GM19351 (cell line): ENCODE measurements around the gene BAAT.

ENCODE experiments used
- ATAC-seq: cut with Tn5 transposase; IDR thresholded peaks from one replicate; pipeline ENCODE4 v1.9.1; 2021; ENCODE audit warnings: mild to moderate bottlenecking, moderate library complexity; ENCODE audit not compliant: unreplicated experiment

The BAAT gene

DNA sequence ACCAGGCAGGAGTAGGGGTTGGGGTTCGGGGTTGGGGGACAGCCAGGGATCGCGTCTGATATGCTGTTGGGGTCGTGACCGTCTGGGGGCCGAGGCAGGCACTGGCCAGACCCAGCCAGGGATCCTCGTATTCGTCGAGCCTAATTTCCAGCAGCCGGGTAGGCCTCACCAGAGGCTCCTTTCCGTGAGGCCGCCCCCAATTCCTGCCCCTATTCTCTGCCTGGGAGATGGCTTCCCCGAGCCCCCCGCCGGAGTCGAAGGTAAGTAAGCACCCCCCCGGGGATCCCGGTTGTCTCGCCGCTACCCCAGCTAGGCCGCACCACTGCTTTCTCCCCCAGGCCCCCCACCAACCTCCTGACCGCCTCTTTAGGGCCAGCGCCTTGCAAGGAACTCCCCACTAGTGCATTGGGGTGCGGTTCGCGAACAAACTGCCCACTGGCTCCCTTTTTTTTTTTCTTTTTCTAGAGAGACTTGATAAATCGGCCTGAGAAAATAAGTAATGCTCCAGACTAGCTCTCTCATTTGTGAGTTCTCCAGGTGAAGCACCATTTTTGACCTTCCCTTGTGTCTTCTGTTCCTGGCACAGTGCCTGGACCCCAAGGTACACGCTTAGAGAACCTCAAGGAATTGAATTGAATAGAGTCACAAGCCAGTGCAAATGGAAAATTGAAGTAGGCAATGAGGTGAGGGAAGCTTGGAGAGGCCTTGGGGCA is 14.3 kb upstream of the BAAT start:
- ATAC-seq: peak; percentile 1

DNA sequence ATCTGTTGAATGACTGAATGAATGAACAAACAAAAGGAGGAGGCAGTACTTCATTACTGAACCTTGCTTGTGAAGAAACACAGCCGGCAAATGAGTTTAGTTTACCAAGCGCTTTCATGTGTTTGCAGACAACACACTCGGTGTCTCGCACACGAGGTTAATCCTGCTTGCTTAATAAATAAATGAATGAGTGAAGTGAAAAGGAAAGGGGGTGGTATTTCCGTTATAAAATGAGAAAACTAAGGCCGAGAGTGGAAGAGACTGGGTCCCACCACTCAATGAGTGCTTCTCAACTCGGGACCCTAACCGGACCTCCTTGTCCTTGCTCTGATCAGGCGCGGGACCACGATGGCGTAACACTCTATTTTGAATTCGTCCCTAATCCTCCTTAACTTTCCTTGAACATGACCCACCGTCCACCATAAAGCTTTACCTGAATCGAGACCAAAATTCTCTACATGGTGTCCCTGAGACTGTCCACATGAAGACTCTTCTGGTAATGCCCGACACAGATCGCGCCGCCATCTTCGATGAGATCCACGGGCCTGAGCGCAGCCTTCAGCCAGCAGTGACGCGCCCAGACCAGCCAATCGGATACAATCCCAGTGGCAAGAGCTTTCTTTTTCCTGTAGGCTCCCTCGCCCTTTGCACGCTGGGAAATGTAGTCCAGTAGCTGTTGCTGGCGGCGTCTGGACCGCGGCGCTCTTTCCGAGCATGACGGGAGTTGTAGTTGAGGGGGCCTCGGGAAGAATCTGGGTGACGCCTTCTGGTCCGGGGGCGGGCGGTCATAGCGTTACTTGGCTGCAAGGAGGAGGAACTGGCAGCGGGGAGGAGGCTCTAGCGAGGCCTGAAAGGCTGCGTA is 13.5 kb upstream of the BAAT start, which contains the start of the genes MRPL50 and ZNF189:
Gene MRPL50 (minus strand): TSS at position 551 of the 862 bp plus-strand sequence. CDS start 26 bp downstream, at position 525.
Gene ZNF189 (plus strand): TSS at position 784 of the 862 bp plus-strand sequence. CDS start 306 bp downstream, outside the sequence.
- peak; percentile 94 for ATAC-seq

- ATAC-seq: no peak
Measured at GRCh38 chr9:101397746-101398067, 12.9 kb upstream of the BAAT start.

GRCh38 chr9:101394687-101395086 is 9.9 kb upstream of the BAAT start:
- no peak for ATAC-seq

GRCh38 chr9:101393135-101393534 is 8.3 kb upstream of the BAAT start:
- no peak for ATAC-seq

DNA sequence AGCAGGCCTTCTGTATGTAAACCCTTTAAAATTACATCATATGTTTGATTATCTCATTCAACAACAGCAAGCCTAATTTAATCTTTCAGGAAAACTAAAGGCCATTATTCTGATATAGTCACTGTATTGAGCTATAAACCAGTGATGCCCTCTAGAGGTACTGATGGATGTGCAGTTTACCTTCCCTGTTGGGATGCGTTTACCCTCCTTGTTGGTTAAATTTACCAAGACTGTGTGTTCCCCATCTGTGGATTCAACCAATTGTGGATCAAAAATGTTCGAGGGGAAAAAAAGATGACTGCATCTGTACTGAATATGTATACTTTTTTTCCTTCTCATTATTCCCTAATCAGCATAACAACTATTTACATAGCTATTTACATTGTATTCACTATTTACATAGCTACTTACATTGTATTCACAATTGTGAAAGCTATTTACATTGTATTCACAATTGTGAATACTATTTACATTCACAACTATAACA is 3.7 kb upstream of the BAAT start:
- ATAC-seq: no peak

DNA sequence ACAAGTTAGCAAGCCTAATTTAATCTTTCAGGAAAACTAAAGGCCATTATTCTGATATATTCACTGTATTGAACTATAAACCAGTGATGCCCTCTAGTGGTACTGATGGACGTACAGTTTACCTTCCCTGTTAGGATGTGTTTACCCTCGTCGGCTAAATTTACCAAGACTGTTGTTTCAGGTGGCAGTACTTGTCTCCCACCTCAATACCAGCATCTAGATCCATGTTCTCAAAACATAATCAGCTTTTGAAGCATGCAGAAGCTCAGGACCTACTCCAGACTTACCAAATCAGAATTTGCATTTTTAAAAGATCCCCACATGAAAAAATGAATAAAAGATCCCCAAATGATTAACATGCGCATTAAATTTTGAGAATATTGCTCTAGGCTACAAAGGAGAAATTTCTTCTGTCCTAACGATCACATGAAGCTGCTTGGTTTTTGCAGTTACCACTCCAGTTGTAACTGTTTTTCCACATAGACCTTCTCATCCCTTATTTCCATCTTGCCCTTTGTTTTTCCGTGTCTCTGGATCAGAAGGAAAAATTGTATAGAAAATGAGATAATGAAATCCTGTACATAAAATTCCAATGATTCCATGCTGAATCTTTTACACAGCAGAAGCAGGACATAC is 3.2 kb upstream of the BAAT start:
- peak; percentile 80 for ATAC-seq

- no peak for ATAC-seq
Measured at GRCh38 chr9:101383361-101383760, 1.4 kb downstream of the BAAT start.

DNA sequence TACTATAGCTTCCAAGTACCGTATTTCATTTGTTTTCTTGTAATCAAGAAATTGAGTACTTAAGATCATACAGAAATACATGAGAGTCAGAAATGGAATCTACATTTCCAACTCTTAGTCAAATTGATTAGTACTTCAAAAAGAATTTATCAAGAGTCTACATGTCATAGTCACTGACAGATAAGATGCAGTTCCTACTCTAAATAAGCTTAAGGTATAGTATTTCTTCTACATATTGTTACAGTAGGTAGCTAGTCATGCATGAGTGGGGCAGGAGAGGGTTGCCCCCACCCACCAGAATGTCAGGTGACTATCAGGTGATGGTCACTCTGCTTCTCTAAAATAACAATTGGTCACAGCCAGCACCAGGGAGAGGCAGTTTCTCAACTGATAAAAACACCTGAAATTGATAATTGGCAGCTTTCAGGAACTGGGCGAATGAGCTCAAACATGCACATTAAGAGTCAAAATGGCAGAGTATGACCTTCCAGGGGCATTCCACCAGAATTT is 2.9 kb downstream of the BAAT start:
- ATAC-seq: no peak

- ATAC-seq: no peak
Measured at GRCh38 chr9:101381118-101381517, 3.7 kb downstream of the BAAT start.

- no peak for ATAC-seq
Measured at GRCh38 chr9:101380295-101380694, 4.5 kb downstream of the BAAT start.

GRCh38 chr9:101376111-101376848 is 8.5 kb downstream of the BAAT start:
- no peak for ATAC-seq

DNA sequence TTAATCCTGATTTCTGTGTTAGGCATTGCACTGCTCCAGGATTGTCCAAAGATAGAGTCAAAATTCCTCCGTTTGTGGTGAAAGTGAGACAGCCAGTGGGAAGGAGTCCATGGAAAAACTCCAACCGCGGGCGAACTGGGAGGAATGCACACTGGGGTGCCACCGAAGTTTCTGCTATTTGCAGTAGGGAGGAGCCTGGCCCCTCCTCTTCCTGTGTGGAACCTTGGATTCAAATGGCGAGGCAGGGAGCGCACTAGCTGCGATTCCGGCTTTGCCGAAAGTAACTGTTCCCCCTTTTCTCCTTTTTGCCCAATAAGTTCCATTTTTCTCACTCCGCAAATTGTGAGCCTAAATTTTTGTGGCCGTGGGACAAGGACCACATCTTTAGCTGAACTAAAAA is 9.3 kb downstream of the BAAT start:
- no peak for ATAC-seq

DNA sequence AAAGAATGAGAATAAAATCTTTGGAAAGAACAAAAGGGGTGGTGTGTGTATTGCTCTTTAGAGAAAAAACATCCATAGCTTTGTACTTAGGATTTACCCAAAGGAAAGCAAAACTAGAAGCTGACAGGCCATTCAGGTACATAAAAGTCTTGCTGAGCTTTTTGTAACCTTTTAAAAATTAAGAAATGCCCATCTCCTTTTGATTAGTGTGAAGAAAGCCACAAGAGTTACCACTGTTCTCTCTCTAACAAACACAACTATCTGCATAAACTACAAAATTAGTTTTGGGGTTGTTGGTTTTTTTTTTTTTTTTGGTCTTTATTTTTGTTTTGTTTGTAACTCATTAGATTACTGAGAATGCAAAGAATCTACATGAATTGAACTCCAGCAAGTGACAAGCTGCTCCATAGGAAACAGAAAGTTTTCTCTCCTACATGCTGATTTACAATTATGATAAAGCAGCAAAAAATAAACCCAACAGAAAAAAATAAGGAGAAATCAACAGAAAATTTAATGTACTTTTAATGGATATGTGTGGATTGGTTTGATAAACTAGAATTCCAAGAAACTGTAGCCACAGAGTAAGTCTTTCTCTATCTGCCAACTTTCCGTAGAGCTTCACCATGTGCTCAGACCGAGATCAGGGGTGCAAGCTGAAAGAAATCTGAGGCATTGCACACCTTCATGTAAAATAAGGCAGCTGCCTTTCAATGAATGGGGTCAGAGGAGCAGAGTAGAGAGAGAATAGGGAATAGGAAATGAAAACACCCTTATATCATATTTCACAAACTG is 12.3 kb downstream of the BAAT start:
- ATAC-seq: no peak

GRCh38 chr9:101371813-101372212 is 13.0 kb downstream of the BAAT start:
- no peak for ATAC-seq

DNA sequence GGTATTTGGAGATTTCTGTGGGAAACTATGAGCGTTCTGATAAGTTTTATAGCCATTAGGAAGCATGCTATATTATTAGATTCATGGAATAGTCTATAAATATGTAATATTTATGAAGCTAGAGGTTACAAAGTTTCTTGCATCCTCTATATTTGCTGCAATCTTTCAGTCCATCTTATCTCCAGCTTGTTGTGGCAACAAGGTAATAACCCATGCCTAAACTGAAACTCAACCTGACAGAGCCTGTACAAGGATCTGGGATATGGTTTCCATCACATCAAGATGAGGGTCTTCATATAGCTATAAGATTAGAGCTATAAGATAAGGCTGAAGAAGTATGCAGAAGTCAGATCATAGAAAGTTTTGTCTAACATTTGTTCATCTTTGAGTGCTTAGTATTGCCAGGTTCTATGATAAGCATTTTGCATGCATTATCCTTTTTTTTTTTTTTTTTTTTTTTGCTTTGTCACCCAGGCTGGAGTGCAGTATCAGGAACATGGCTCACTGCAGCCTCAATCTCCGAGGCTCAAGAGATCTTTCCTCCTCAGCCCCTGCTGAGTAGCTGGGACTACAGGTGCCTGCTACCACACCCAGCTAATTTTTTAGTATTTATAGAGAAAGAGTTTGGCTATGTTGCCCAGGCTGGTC is 14.8 kb downstream of the BAAT start:
- no peak for ATAC-seq

DNA sequence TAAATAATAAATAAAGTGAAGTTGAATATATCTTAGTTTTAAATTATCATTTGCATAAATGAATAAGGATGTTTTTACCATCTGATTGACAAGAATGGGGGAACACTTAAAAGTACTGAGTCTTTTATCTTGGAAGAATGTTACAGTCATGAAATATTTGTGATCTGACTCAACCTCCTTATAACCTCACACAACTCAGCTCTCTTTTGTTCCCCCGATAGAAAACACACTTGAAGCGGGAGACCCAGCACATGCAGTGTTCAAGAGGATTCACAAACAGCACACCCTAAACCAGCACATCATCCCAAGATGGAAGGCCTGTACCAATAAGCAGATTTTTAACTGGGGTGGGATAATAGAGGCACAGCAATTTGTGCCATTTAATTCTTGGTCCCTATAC is 15.5 kb downstream of the BAAT start:
- ATAC-seq: no peak

GRCh38 chr9:101367323-101367722 is 17.5 kb downstream of the BAAT start:
- ATAC-seq: no peak

- no peak for ATAC-seq
Measured at GRCh38 chr9:101366038-101366756, 18.6 kb downstream of the BAAT start.
